H1 (cell line): ENCODE data around the gene KRTAP10-2. TPM values are rescaled to one million over a fixed set of nuclear protein-coding genes. Genes with fewer than 3 reads are reported as not detected.

ENCODE experiments used
- CTCF ChIA-PET: fragments of 300-600 bp; sonication (Branson Sonifier 250); formaldehyde crosslinking; loops from one replicate; lab custom pipeline; 2021; ENCODE audit not compliant: partially characterized antibody; lab: Charles Lee
- POLR2A ChIA-PET: fragments of 300-600 bp; sonication (Branson Sonifier 250); formaldehyde crosslinking; loops from one replicate; lab custom pipeline; 2021; ENCODE audit warnings: inconsistent platforms; ENCODE audit not compliant: partially characterized antibody; lab: Charles Lee
- DNase-seq, 2 experiments: peaks; one replicate each; pipeline versions ENCODE4 v3.0.0 to v3.0.0-alpha.2; 2010 to 2022; ENCODE audit warnings: low spot score in 2 of 2, low read depth in 1 of 2, mixed read lengths in 1 of 2
- FAIRE-seq: peaks from 2 replicates; lab custom pipeline; 2011; peaks lifted over from hg19 to GRCh38; lab: Jason Lieb, UNC
- H2AFZ ChIP-seq: 2 replicates; pipeline ENCODE4 v1.8.1; 2012; ENCODE audit warnings: low read length, inconsistent platforms
- H2AK5ac ChIP-seq: 2 replicates; pipeline ENCODE4 v1.6.1; 2013; ENCODE audit warnings: low read depth, low read length
- H2BK120ac ChIP-seq: replicated peaks from 2 replicates; pipeline ENCODE3; 2013; ENCODE audit warnings: low read depth, low read length, inconsistent platforms
- H2BK12ac ChIP-seq: 2 replicates; pipeline ENCODE4 v1.6.1; 2013; ENCODE audit warnings: low read depth, low read length
- H2BK15ac ChIP-seq: 2 replicates; pipeline ENCODE4 v1.6.1; 2013; ENCODE audit warnings: low read length
- H2BK20ac ChIP-seq: 2 replicates; pipeline ENCODE4 v1.6.1; 2013; ENCODE audit warnings: low read length
- H2BK5ac ChIP-seq: 2 replicates; pipeline ENCODE4 v1.6.1; 2013; ENCODE audit warnings: low read depth, low read length
- H3K14ac ChIP-seq: 2 replicates; pipeline ENCODE4 v1.6.1; 2013; ENCODE audit warnings: inconsistent platforms; ENCODE audit not compliant: insufficient read length
- H3K18ac ChIP-seq: 2 replicates; pipeline ENCODE4 v1.6.1; 2013; ENCODE audit warnings: low read length; ENCODE audit errors: extremely low read depth
- H3K23ac ChIP-seq: 2 replicates; pipeline ENCODE4 v1.6.1; 2013; ENCODE audit warnings: inconsistent platforms; ENCODE audit not compliant: insufficient read length
- H3K23me2 ChIP-seq: 2 replicates; pipeline ENCODE4 v1.6.1; 2013; ENCODE audit warnings: low read depth, low read length
- H3K27ac ChIP-seq: 2 replicates; pipeline ENCODE4 v1.6.1; 2011; ENCODE audit warnings: low read depth, low read length, inconsistent platforms
- H3K27me3 ChIP-seq, 4 experiments: replicated peaks in 1 of 4; 1 replicate in 1 of 4; 2 replicates in 3 of 4; pipeline versions ENCODE4 v1.6.1 to v1.8.1; 2011 to 2013; ENCODE audit warnings: low read length in 3 of 4, mild to moderate bottlenecking in 3 of 4, inconsistent platforms in 2 of 4, mixed read lengths in 2 of 4, moderate library complexity in 1 of 4; ENCODE audit not compliant: control insufficient read depth in 3 of 4, insufficient read depth in 3 of 4; ENCODE audit errors: extremely low read depth in 1 of 4
- H3K36me3 ChIP-seq, 4 experiments: 2 replicates each; pipeline versions ENCODE4 v1.6.1 to v1.8.1; 2011 to 2013; ENCODE audit warnings: mild to moderate bottlenecking in 4 of 4, low read length in 3 of 4, moderate library complexity in 2 of 4, control low read depth in 1 of 4, inconsistent platforms in 1 of 4; ENCODE audit not compliant: insufficient read depth in 4 of 4, control insufficient read depth in 2 of 4
- H3K4ac ChIP-seq: replicated peaks from 2 replicates; pipeline ENCODE3; 2013; ENCODE audit warnings: low read length, low read depth, mixed read lengths, inconsistent platforms; ENCODE audit not compliant: insufficient read length
- H3K4me1 ChIP-seq, 4 experiments: replicated peaks in 1 of 4; 1 replicate in 1 of 4; 2 replicates in 3 of 4; pipeline versions ENCODE4 v1.6.1 to v1.8.1; 2011 to 2013; ENCODE audit warnings: low read length in 3 of 4, inconsistent platforms in 2 of 4, mixed read lengths in 1 of 4; ENCODE audit not compliant: insufficient read depth in 4 of 4, control insufficient read depth in 3 of 4
- H3K4me2 ChIP-seq, 2 experiments: 2 replicates each; pipeline versions ENCODE4 v1.6.1 to v1.8.1; 2011 to 2013; ENCODE audit warnings: low read depth in 2 of 2, low read length in 2 of 2, control low read depth in 1 of 2, inconsistent platforms in 1 of 2, mild to moderate bottlenecking in 1 of 2; ENCODE audit not compliant: insufficient read depth in 1 of 2
- H3K4me3 ChIP-seq, 4 experiments: fragments of 200-600, 300-600 bp in 1 of 4; sonication (generic), shearing (Covaris generic), sonication (Bioruptor Twin) in 1 of 4; 2 replicates each; pipeline versions ENCODE4 v1.5.1 to v1.8.1; 2011 to 2016; ENCODE audit warnings: low read length in 4 of 4, low read depth in 3 of 4, control low read depth in 2 of 4, inconsistent platforms in 2 of 4, mild to moderate bottlenecking in 2 of 4, mixed read lengths in 1 of 4, moderate library complexity in 1 of 4; ENCODE audit not compliant: insufficient read depth in 2 of 4; ENCODE audit errors: extremely low read depth in 1 of 4
- H3K56ac ChIP-seq: replicated peaks from 2 replicates; pipeline ENCODE3; 2013; ENCODE audit warnings: low read depth, mild to moderate bottlenecking, mixed read lengths, low read length, inconsistent platforms; ENCODE audit not compliant: insufficient read length
- H3K79me1 ChIP-seq: 2 replicates; pipeline ENCODE4 v1.6.1; 2013; ENCODE audit warnings: low read depth, low read length, control low read depth
- H3K79me2 ChIP-seq, 2 experiments: 2 replicates each; pipeline versions ENCODE4 v1.6.1 to v1.8.1; 2012 to 2013; ENCODE audit warnings: low read length in 2 of 2, mild to moderate bottlenecking in 2 of 2, inconsistent platforms in 1 of 2; ENCODE audit not compliant: insufficient read depth in 2 of 2, control insufficient read depth in 1 of 2
- H3K9ac ChIP-seq, 4 experiments: replicated peaks in 1 of 4; 1 replicate in 1 of 4; 2 replicates in 3 of 4; pipeline versions ENCODE4 v1.6.1 to v1.8.1; 2011 to 2013; ENCODE audit warnings: low read depth in 3 of 4, low read length in 3 of 4, control low read depth in 2 of 4, mild to moderate bottlenecking in 2 of 4, moderate library complexity in 2 of 4, inconsistent platforms in 1 of 4; ENCODE audit errors: extremely low read depth in 1 of 4
- H3K9me3 ChIP-seq, 2 experiments: 2 replicates each; pipeline versions ENCODE4 v1.6.1 to v1.8.1; 2012 to 2013; ENCODE audit warnings: mild to moderate bottlenecking in 2 of 2, moderate library complexity in 2 of 2, control low read depth in 1 of 2, inconsistent platforms in 1 of 2, low read depth in 1 of 2, low read length in 1 of 2, mixed read lengths in 1 of 2; ENCODE audit not compliant: insufficient read depth in 2 of 2
- H4K20me1 ChIP-seq, 2 experiments: replicated peaks in 1 of 2; 2 replicates each; pipeline versions ENCODE3 to v1.8.1; 2011 to 2013; ENCODE audit warnings: inconsistent platforms in 2 of 2, low read length in 2 of 2, mild to moderate bottlenecking in 1 of 2; ENCODE audit not compliant: insufficient read depth in 2 of 2, control insufficient read depth in 1 of 2
- H4K5ac ChIP-seq: 2 replicates; pipeline ENCODE4 v1.6.1; 2013; ENCODE audit warnings: low read length, low read depth, mixed read lengths, inconsistent platforms; ENCODE audit not compliant: insufficient read length
- H4K8ac ChIP-seq: 2 replicates; pipeline ENCODE4 v1.8.0; 2013; ENCODE audit warnings: mild to moderate bottlenecking, moderate library complexity, low read length, inconsistent platforms; ENCODE audit not compliant: insufficient read depth; ENCODE audit errors: extremely low read depth
- H4K91ac ChIP-seq: replicated peaks from 2 replicates; pipeline ENCODE3; 2013; ENCODE audit warnings: low read length, mixed read lengths, inconsistent platforms; ENCODE audit not compliant: insufficient read length
- HDAC6 ChIP-seq: IDR thresholded peaks from one replicate; pipeline ENCODE4 v1.7.1; 2012; ENCODE audit warnings: low read depth, mild to moderate bottlenecking, inconsistent platforms, low read length, moderate library complexity
- KDM5A ChIP-seq: fragments of 200-600 bp; IDR thresholded peaks from 2 replicates; pipeline ENCODE4 v1.7.1; 2012; ENCODE audit warnings: mild to moderate bottlenecking, low read length, inconsistent platforms, mixed read lengths
- POLR2AphosphoS5 ChIP-seq: IDR thresholded peaks from 2 replicates; pipeline ENCODE4 v1.6.1; 2011; ENCODE audit warnings: low read depth, low read length
- RNF2 ChIP-seq: fragments of 200-900, 300-1000 bp; sonication (generic); IDR thresholded peaks from 2 replicates; pipeline ENCODE4 v1.7.1; 2016; ENCODE audit warnings: borderline replicate concordance, low read depth, mild to moderate bottlenecking, antibody characterized with exemption, low read length; ENCODE audit not compliant: poor library complexity, severe bottlenecking; ENCODE audit errors: missing control alignments
- WGBS, 2 experiments: shearing (Covaris generic) in 1 of 2; methylation state at CpG; one replicate each; pipeline versions ENCODE4 v1.1.6 to v1.1.7; 2013 to 2015; ENCODE audit warnings: low lambda C conversion rate in 2 of 2, mixed read lengths in 2 of 2, inconsistent platforms in 1 of 2, low coverage in 1 of 2, missing lambda C conversion rate in 1 of 2; ENCODE audit not compliant: insufficient replicate concordance in 2 of 2, insufficient coverage in 1 of 2, insufficient read length in 1 of 2; ENCODE audit errors: extremely low coverage in 1 of 2, missing lambda C conversion rate in 1 of 2; 5-methylcytosine and 5-hydroxymethylcytosine counted together
- polyA plus RNA-seq, 7 experiments: library from polyadenylated mRNA; depleted of rRNA in 3 of 7; stranded (reverse) in 5 of 7; unstranded in 2 of 7; fragments of >200 nt in 5 of 7; fragments of 200-250 nt in 2 of 7; gene quantifications; 1 replicate in 5 of 7; 2 replicates in 1 of 7; 4 replicates in 1 of 7; pipeline versions ENCODE4 v1.2.1 to v1.2.3, GENCODE V29; 2011 to 2013; ENCODE audit warnings: missing spikeins in 2 of 7, mixed read lengths in 2 of 7
- total RNA-seq: library from RNA; stranded (reverse); fragmentation: NEBNext Ultra II Directional; extraction: Animal tissue kit (Norgen Biotek cat#: 25700); gene quantifications from 2 replicates; pipeline ENCODE4 v1.2.1, GENCODE V29; 2021

KRTAP10-2 gene
- total and polyA plus RNA-seq, 2 of the 8 experiments (the other 6 are each of a cell fraction or from before 2014, with no cell fraction given): 0.11 TPM; not detected in 1

GRCh38 chr21:44514746-44515358 is 36.5 kb downstream of the KRTAP10-2 start:
- Histone ChIP-seq H2AFZ (no peak overlapping the region), H3K79me2 (no peaks in the 10 kb centered on the region), H3K23me2 (peaks cover 2% of the 10 kb centered on the region; the same call in 1 of the 2 replicates), H4K20me1 (peaks cover 3 to 5% of the 10 kb centered on the region in 2 experiments), H4K91ac (no peak overlapping the region), H3K4me2 (no peak overlapping the region), H3K9ac (no peak overlapping the region), H2BK12ac (no peak overlapping the region), H3K56ac (no peak overlapping the region), H3K23ac (no peak overlapping the region), H3K27me3 (no peaks in the 10 kb centered on the region), H3K79me1 (no peaks in the 10 kb centered on the region), H2BK120ac (no peak overlapping the region), H2BK5ac (no peak overlapping the region), H4K8ac (no peak overlapping the region; the same call in 1 of the 2 replicates), H4K5ac (no peak overlapping the region), H3K18ac (no peak overlapping the region), H2AK5ac (no peak overlapping the region), H2BK15ac (no peak overlapping the region), H3K4me1 (peaks cover 0 to 3% (median 0%) of the 10 kb centered on the region in 4 experiments; a peak in 2 of 7 replicates), H3K14ac (no peak overlapping the region), H3K27ac (no peak overlapping the region), H3K4me3 (no peak overlapping the region), H3K9me3 (no peaks in the 10 kb centered on the region; a peak in 2 of 4 replicates), H2BK20ac (no peak overlapping the region), H3K4ac (no peak overlapping the region), H3K36me3 (peaks cover 0 to 5% (median 2%) of the 10 kb centered on the region in 4 experiments; a peak in 3 of 8 replicates)
- no peak for TF ChIP-seq POLR2AphosphoS5
- no peak for TF ChIP-seq HDAC6
- no peak for TF ChIP-seq RNF2
- no peak for TF ChIP-seq KDM5A
- ChIA-PET POLR2A (interaction anchor here (0.8 to 2.7 kb wide), 4 partner anchors 9 to 359 kb away, joined by 3 to 9 read pairs (median 4); no protein-coding TSS in a partner anchor), CTCF (interaction anchor here (0.6 to 1.3 kb wide), 7 partner anchors 20 to 842 kb away, joined by 3 read pairs; no protein-coding TSS in a partner anchor)
- FAIRE-seq (no peak), DNase-seq (no peak)
- WGBS, 2 experiments: 96% methylated on average over 7 of the region's 11 CpGs; no CpG with 5 or more reads in 1 of the 2 experiments
